Fibroblast of pulmonary artery (primary cell): ENCODE measurements around the gene CELA2A.

Experiments used
- DNase-seq: peaks from one replicate; pipeline ENCODE4 v3.0.0-alpha.2; 2010; ENCODE audit warnings: low read depth
- H3K4me3 ChIP-seq: replicated peaks from 2 replicates; pipeline ENCODE4 v1.5.1; 2011; ENCODE audit warnings: low read depth, mild to moderate bottlenecking, control low read depth, low read length, moderate library complexity
- TF ChIP-seq, protein P1 (sequence below): IDR thresholded peaks from 2 replicates; pipeline ENCODE4 v1.5.1; 2011; ENCODE audit warnings: mild to moderate bottlenecking, control low read depth, low read length, inconsistent platforms; ENCODE audit errors: missing control alignments

Gene CELA2A

DNA sequence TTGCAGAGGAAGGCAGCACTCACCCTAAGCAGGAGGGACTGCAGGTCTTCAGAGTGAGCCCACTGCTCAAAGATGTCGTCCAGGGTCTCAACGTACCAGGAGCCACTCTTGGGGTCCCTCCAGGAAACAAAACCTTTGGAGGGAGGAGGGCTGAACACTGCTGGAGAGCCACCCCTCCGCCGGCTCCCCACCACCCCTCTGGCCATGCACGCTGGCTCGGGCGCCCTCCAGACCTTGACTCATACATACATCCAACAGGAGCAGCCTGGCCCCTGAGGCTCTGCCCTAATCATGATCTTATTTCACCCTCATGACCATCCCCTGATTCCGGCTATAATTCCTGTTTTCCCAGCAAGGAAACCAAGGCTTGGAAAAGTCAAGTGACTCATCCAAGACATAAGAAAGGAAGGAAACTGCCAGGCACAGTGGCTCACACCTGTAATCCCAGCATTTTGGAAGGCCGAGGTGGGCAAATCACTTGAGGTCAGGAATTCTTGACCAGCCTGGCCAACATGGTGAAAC, 37.4 kb downstream of the CELA2A start:
- TF ChIP-seq, protein P1, sequence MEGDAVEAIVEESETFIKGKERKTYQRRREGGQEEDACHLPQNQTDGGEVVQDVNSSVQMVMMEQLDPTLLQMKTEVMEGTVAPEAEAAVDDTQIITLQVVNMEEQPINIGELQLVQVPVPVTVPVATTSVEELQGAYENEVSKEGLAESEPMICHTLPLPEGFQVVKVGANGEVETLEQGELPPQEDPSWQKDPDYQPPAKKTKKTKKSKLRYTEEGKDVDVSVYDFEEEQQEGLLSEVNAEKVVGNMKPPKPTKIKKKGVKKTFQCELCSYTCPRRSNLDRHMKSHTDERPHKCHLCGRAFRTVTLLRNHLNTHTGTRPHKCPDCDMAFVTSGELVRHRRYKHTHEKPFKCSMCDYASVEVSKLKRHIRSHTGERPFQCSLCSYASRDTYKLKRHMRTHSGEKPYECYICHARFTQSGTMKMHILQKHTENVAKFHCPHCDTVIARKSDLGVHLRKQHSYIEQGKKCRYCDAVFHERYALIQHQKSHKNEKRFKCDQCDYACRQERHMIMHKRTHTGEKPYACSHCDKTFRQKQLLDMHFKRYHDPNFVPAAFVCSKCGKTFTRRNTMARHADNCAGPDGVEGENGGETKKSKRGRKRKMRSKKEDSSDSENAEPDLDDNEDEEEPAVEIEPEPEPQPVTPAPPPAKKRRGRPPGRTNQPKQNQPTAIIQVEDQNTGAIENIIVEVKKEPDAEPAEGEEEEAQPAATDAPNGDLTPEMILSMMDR = no peak
- DNase-seq = no peak
- no peak overlapping the region for H3K4me3 ChIP-seq

DNA sequence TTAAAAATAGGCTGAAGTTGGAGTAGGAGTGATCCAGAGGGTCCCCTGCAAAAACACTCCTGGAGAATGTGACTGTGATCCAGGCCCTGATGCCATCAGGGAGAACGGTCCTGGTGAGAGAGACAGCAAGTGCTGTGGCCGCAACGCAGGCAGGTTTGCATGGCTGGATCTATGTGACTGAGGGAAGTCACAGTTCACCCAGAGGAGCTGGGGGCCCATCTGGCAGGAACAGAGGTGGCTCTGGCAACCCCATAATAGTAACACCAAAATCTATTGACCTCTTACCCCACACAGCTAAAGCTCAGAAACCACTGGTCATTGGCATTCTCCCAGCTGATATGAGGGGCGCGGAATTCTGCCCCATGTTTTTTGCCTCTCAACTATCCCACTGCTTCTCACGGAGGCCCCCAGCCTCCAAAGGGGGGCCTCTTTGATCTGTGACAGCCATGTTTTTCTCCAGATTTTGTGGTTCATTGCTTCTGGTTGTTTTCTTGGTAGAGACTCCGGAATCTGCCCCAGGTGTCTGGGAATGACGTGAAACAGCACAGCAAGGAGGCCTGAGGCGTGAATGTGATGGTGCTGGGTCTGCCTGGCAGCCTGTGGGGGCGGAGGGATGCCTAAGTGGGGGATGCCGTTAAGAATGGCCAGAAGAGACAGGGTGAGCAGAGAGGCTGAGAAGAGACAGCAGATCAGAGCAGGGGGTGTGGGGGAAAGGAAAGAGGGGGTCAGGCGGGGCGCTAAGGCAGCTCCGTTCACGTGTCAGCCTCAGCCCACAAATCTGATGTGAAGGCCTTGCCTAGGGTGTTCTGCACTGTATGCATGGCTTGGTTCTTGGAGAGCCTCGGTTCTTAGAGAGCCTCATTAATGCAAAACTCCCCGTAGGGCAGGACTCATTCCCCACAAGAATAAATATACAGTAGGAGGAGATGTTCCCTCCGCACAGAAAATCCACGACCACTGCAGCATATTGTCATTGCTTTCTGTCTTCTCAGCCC, 43.9 kb downstream of the CELA2A start:
- TF ChIP-seq, protein P1 = no peak
- H3K4me3 ChIP-seq = no peak overlapping the region
- DNase-seq = no peak

DNA sequence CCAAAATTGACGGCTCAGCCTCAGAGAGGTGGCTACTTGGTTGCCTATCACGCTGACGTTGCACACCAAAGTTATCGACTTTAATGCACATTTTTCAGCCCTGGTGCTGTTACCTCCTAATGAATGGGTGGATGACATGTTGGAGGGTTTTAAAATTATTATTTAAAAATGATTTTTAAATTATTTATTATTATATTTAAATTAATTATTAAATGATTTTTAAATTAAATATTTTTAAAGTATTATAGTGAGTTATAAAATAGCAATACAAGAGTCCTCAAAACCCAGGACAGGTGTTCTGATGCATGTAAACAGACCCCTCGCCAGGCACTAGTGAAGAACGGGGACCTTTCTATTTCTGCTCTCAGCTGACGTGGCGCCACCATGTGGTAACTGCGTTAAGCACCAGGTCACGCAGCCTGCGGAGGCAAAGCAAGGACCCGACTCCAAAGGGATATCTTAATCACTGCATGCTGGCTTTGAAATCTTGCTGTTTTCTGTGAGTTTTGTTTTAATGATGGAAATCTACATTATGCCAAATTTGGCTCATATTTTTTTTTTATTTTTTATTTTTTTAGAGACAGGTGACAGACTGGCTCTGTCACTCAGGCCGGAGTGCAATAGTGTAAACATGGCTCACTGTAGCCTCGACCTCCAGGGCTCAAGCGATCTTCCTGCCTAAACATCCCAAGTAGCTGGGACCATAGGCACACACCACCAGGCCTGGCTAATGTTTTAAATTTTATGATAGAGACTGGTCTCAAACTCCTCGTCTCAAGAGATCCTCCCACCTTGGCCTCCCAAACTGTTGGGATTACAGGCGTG, 44.9 kb downstream of the CELA2A start:
- DNase-seq = peak; percentile 61
- H3K4me3 ChIP-seq = no peak overlapping the region
- TF ChIP-seq, protein P1 = peak; percentile 86

DNA sequence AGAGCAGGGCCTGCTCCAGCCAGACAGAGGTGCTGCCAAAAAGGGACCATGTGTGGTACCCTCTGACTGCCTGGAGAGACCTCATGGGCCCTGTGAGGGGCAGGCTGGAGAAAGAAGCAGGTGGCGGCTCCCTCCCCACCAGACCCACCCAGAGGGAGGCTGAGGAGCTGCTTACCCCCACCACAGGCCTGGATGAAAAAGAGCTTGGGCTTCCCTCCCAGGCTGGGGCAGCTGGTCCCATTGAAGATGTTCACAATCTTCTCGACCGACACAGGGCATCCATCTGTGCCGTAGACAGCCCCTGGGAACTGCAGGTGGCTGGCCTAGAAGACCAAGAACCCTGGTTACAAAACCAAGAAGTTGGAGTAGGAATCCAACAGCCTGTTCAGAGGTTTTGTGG, 47.9 kb downstream of the CELA2A start:
- H3K4me3 ChIP-seq = no peak overlapping the region
- no peak for DNase-seq
- TF ChIP-seq, protein P1 = no peak

- no peak for DNase-seq
- TF ChIP-seq, protein P1 = no peak
- H3K4me3 ChIP-seq = no peak overlapping the region
These were observed 50.3 kb downstream of the CELA2A start for GRCh38 chr1:15506831-15507230.

GRCh38 chr1:15507278-15507677, 50.7 kb downstream of the CELA2A start:
- TF ChIP-seq, protein P1 = no peak
- no peak for DNase-seq
- no peak overlapping the region for H3K4me3 ChIP-seq
